Measurements from ENCODE around the gene SLCO2A1. TPM values are rescaled to one million over a fixed set of nuclear protein-coding genes. Genes with fewer than 3 reads are reported as not detected.

Gene SLCO2A1
- total RNA-seq, 1 experiment from 2014 or later: 1.4 TPM

- no peak for DNase-seq (ENCODE audit: low read depth)
These were observed 4.5 kb upstream of the SLCO2A1 start for GRCh38 chr3:134034005-134034785.

GRCh38 chr3:134033315-134033996, 3.7 kb upstream of the SLCO2A1 start:
- no peak for DNase-seq (ENCODE audit: low read depth)

GRCh38 chr3:134031348-134031915, 1.7 kb upstream of the SLCO2A1 start:
- no peak for DNase-seq (ENCODE audit: low read depth)

- no peak for DNase-seq (ENCODE audit: low read depth)
These were observed 938 bp upstream of the SLCO2A1 start for GRCh38 chr3:134030379-134031347.

GRCh38 chr3:134029256-134029733, 430 bp downstream of the SLCO2A1 start:
- DNase-seq (ENCODE audit: low read depth): peak; percentile 45

GRCh38 chr3:134028486-134029255, 1.1 kb downstream of the SLCO2A1 start:
- DNase-seq (ENCODE audit: low read depth): no peak

GRCh38 chr3:134027631-134028030, 2.1 kb downstream of the SLCO2A1 start:
- DNase-seq (ENCODE audit: low read depth): no peak

GRCh38 chr3:134020135-134020680, 9.5 kb downstream of the SLCO2A1 start:
- no peak for DNase-seq (ENCODE audit: low read depth)

- DNase-seq (ENCODE audit: low read depth): no peak
These were observed 10.9 kb downstream of the SLCO2A1 start for GRCh38 chr3:134018850-134019249.

- DNase-seq (ENCODE audit: low read depth): no peak
These were observed 11.3 kb downstream of the SLCO2A1 start for GRCh38 chr3:134018406-134018805.

- no peak for DNase-seq (ENCODE audit: low read depth)
These were observed 12.2 kb downstream of the SLCO2A1 start for GRCh38 chr3:134017490-134017889.

- DNase-seq (ENCODE audit: low read depth): no peak
These were observed 15.5 kb downstream of the SLCO2A1 start for GRCh38 chr3:134014270-134014669.

- no peak for DNase-seq (ENCODE audit: low read depth)
These were observed 16.4 kb downstream of the SLCO2A1 start for GRCh38 chr3:134013280-134013679.

GRCh38 chr3:134009345-134010000, 20.3 kb downstream of the SLCO2A1 start:
- peak; percentile 84 for DNase-seq (ENCODE audit: low read depth)

GRCh38 chr3:134008630-134009156, 21.0 kb downstream of the SLCO2A1 start:
- DNase-seq (ENCODE audit: low read depth): peak; percentile 99

- no peak for DNase-seq (ENCODE audit: low read depth)
These were observed 21.9 kb downstream of the SLCO2A1 start for GRCh38 chr3:134007819-134008218.

- no peak for DNase-seq (ENCODE audit: low read depth)
These were observed 24.9 kb downstream of the SLCO2A1 start for GRCh38 chr3:134004841-134005240.

- DNase-seq (ENCODE audit: low read depth): no peak
These were observed 26.7 kb downstream of the SLCO2A1 start for GRCh38 chr3:134003066-134003465.

- peak; percentile 61 for DNase-seq (ENCODE audit: low read depth)
These were observed 27.4 kb downstream of the SLCO2A1 start for GRCh38 chr3:134002306-134002705.

GRCh38 chr3:134001251-134001650, 28.5 kb downstream of the SLCO2A1 start:
- DNase-seq (ENCODE audit: low read depth): no peak
